Cardiac fibroblast (primary cell): ENCODE results near the gene ATP10A.

Source experiments
- DNase-seq, 2 donors: peaks; one replicate each; pipeline versions ENCODE4 v3.0.0 to v3.0.0-alpha.2; 2010; ENCODE audit warnings: low read depth in 2 of 2
- H3K4me3 ChIP-seq, 2 donors: replicated peaks in 1 of 2; 1 replicate in 1 of 2; 2 replicates in 1 of 2; pipeline ENCODE4 v1.5.1; 2011; ENCODE audit warnings: low read depth in 2 of 2, low read length in 2 of 2, mild to moderate bottlenecking in 2 of 2, moderate library complexity in 1 of 2
- CTCF ChIP-seq: IDR thresholded peaks from one replicate; pipeline ENCODE4 v1.5.1; 2011; ENCODE audit warnings: low read depth, mild to moderate bottlenecking, low read length, inconsistent platforms

The ATP10A gene

GRCh38 chr15:25724899-25725298, 138.2 kb downstream of the ATP10A start:
- no peak overlapping the region for H3K4me3 ChIP-seq
- no peak for TF ChIP-seq CTCF
- DNase-seq: no peak

GRCh38 chr15:25721605-25721955, 141.5 kb downstream of the ATP10A start:
- no peak for DNase-seq
- H3K4me3 ChIP-seq: no peak overlapping the region
- no peak for TF ChIP-seq CTCF

GRCh38 chr15:25719101-25719985, 143.8 kb downstream of the ATP10A start:
- no peak for DNase-seq
- TF ChIP-seq CTCF: no peak
- H3K4me3 ChIP-seq: no peak overlapping the region

GRCh38 chr15:25718597-25718996, 144.5 kb downstream of the ATP10A start:
- no peak for TF ChIP-seq CTCF
- DNase-seq: no peak
- H3K4me3 ChIP-seq: no peak overlapping the region

GRCh38 chr15:25718169-25718536, 145.0 kb downstream of the ATP10A start:
- TF ChIP-seq CTCF: no peak
- no peak overlapping the region for H3K4me3 ChIP-seq
- no peak for DNase-seq

GRCh38 chr15:25717457-25718168, 145.5 kb downstream of the ATP10A start:
- TF ChIP-seq CTCF: no peak
- H3K4me3 ChIP-seq: no peak overlapping the region
- DNase-seq: peak; percentile 23 to 40
